GM21381 (cell line): ENCODE data around the gene RTEL1.
"Not testable (repeated sequence)": the region's sequence is repeated elsewhere in the genome, so short reads cannot be mapped to it uniquely, and the experiment has no call there.

Experiments
- ATAC-seq: cut with Tn5 transposase; IDR thresholded peaks from one replicate; pipeline ENCODE4 v1.9.1; 2021; ENCODE audit warnings: mild to moderate bottlenecking, moderate library complexity; ENCODE audit not compliant: unreplicated experiment

Gene RTEL1

DNA sequence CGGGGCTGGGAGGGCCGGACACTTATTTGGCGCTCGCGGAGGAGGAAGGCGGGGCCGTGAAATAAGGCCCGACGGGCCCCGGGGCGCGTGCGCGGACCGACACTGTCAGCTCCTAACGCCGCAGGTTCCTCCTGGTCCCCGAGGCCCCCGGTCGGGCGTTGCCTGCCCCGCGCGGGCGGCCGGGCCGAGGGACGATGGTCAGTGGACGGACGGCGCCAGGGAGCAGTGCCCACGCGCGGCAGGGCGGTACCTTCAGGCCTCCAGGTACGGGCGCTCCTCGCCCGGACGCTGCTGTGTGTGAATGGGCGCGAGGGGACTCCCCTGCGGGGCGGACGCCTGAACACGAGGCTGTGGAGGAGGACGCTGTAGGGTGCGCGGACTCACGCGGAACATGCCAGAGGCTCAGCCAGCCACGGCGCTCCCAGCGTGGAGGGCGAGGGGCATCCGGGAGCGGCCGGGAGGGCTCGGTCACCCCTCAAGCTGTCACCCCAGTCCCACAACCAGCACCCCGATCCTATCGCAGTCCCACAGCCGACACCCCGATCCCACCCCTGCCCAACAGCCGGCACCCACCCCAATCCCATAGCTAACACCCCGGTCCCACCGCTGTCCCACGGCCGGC is 30.9 kb upstream of the RTEL1 start:
- peak; percentile 67 for ATAC-seq

DNA sequence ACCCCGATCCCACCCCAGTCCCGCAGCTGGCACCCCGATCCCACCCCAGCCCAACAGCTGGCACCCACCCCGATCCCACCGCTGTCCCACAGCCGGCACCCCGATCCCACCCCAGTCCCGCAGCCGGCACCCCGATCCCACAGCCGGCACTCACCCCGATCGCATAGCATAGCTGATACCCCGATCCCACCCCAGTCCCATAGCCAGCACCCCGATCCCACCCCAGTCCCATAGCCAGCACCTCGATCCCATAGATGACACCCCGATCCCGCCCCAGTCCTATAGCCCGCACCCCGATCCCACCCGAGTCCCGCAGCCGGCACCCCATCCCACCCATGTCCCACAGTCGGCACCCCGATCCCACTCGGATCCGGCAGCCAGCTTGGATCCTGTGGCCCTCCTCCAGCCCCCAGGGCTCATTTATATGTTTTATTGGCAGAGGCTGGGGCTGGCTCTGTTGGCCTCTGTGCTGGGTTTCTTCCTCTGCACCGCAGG is 30.3 kb upstream of the RTEL1 start:
- ATAC-seq: no peak

DNA sequence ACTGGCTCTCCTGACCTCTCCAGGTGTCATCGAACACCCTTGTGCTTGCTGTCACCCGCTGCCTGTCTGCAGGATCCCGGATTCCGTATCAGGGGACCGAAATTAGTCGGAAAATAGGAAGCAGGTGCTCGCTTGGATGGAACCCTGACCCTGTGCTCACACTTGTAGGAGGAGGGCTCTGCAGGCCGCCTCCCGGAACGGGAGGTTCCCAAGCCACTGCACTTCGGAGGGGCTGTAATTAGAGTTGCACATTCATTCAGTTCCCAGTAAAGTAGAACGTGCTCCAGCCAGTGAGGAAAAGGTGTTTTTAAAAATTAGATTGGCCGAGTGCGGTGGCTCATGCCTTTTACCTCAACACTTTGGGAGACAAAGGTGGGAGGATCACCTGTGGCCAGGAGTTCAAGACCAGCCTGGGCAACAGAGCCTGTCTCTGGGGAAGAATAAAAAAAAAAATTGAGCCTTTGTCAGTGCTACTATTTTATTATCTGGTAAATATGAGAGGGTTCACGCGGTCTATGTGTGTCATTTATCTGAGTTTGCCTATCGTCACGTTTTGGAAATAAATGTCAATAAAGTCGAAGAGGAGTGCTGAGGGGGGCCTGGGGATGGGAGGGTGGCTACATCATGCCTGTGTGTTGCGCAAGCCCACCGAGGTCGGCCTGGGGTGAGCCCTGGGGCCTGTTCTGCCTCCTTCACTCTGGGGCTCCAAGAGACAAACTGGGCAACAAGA is 29.7 kb upstream of the RTEL1 start:
- ATAC-seq: no peak

DNA sequence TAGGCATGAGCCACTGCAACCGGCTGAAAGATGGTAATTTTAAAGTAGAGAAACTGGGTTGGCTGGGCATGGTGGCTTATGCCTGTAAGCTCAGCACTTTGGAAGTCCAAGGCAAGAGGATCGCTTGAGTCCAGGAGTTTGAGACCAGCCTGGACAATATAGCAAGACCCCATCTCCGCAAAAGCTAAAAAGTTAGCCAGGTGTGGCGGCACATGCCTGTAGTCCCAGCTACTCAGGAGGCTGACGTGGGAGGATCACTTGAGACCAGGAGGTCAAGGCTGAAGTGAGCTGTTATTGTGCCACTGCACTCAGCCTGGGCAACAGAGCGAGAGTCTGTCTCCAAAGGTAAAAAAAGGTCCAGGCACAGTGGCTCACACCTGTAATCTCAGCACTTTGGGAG is 27.2 kb upstream of the RTEL1 start:
- ATAC-seq: not testable (repeated sequence)

DNA sequence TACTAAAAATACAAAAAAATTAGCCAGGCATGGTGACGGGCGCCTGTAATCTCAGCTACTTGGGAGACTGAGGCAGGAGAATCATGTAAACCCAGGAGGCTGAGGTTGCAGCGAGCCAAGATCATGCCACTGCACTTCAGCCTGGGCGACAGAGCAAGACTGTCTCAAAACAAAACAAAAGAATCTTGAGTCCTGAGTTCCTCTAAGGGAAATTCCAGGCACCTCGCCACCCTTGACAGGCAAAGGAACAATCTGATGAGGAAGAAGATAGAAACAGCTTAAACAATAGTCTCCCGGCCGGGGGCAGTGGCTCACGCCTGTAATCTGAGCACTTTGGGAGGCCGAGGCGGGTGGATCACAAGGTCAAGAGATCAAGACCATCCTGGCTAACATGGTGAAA is 26.7 kb upstream of the RTEL1 start:
- ATAC-seq: not testable (repeated sequence)

DNA sequence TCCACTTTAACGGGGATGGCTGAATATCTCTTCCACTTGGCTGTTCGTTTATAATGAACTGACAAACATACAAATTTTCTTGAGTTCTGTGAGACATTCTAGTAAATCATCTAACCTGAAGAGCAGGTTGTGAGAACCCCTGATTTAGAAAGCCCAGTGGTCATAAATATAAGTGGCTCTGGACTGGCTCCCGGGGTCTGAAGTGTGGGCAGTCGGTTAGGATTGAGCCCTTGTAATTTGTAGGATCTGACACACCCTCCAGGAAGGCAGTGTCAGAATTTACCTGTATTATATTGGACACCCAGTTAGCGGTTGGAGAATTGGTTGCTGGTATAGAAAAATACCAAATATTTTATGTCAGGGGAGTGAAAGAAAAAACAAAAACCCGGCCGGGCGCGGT is 24.4 kb upstream of the RTEL1 start:
- no peak for ATAC-seq

DNA sequence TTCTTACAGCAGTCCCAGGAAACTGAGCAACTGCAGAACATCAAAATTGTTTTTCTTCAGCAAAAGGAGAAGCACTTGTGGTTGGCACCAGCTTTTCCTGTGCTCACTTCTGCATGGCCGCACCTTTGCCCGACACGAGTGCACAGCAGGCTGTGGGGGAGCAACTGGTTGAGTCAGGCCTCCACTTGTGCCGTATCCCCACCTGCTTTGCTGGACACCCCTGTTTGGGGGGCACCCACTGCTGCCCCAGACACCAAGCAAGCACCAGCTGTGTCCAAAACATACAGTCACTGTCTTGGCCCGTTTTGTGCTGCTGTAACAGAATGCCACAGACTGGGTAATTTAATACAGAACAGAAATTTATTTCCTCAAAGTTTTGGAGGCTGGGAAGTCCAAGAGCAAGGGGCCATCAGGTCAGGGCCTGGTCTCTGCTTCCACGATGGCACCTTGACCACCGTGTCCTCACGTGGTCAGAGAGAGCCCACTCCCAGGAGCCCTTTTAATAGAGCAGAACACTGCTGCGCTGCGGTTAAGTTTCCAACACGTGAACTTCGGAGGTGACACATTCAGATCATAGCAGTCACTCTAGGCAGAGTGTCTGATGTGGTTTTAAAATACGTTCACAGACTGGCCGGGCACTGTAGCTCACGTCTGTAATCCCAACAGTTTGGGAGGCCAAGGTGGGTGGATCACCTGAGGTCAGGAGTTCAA is 22.5 kb upstream of the RTEL1 start:
- peak; percentile 53 for ATAC-seq

DNA sequence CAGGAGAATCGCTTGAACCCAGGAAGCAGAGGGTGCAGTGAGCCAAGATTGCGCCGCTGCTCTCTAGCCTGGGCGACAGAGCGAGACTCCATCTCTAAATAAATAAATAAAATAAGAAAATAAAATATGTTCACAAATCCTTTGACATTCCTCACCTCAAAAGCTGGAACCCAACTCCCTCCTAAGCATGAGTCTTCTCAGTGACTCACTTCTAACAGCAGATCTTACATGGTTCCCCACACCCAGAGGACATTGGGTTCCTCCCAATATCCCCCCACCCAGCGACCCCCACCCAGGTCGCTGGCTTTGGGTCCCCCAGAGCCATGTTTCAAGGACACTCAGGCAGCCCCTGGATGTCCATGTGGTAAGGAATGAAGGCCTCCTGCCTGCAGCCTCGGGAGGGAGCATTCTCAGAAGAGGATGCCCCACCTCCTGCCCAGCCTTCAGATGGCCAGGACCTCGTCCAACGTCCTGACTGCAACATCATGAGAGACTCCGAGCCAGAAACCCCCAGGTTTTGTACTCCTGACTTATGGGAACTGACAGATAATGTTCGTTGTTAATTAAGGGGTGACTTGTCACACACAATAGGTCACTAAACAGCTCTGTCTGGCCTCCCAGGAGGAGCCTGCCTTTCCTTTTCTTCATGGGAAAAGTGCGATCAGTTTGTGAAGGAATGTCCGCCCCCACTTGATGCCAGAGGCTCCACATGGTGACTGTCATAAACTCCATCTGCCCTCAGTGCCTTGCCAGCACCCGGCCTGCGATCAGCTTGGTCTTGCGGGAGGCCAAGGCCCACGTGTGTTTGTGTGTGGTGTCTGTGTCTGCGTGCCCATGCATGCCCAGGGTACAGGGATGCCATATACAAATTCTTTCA is 21.1 kb upstream of the RTEL1 start:
- ATAC-seq: no peak

DNA sequence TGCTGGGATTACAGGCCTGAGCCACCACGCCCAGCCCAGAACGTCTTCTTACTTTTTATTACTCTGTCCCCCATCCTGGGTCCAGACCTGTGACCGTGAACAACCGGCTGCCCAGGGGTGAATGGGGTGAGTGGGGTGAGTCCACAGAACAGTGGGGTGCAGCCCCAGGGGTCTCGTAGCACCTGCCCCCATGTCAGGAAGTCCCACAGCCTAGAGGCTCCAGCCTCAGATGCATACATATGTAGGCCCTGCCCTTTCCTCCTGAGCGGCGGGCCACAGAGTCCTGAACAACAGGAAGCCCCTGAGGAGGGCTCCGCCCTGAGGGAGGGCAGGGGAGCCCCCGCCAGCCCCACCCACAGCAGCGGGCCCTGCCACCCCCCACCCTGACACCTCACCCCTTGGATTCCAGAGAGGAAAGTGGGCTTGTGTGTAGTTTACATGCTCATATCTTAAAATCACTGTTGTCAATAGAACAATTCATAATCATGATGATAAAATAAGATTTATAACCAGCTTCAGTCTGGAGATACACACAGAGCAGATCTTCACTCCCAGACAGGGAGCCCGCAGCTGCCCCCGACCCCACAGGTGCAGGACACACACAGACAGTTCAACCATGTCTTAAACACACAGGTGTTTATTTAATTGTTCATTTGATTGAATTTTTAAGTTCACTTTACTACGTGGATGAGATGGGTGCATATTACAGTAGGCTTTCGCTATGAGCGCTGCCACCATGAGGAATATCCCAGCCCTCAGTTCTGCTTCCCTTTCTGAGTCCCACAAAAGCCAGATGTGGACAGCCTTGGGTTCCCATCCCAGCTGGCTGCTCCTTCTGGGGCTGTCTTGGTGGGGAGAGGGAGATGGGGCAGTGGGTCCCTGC is 18.8 kb upstream of the RTEL1 start:
- no peak for ATAC-seq

DNA sequence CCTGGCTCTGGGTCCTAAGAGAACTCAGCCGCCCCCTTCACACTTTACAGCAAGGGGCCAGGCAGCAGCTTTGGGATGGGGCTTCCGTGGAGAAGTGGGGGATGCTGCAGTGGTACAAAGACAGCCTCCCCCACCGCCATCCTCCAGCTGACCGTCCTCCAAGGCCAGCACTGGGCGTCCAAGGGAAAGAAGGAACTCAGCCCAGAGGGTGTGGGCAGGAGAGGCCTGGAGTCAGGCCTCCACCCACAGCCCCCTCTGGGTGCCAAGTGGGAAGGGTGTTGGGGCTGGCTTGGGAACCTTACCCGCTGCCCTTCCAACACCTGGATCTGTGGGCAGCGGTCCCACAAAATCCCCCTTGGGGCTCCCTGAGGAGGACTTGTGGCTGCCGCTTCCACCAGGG is 18.0 kb upstream of the RTEL1 start:
- ATAC-seq: no peak

DNA sequence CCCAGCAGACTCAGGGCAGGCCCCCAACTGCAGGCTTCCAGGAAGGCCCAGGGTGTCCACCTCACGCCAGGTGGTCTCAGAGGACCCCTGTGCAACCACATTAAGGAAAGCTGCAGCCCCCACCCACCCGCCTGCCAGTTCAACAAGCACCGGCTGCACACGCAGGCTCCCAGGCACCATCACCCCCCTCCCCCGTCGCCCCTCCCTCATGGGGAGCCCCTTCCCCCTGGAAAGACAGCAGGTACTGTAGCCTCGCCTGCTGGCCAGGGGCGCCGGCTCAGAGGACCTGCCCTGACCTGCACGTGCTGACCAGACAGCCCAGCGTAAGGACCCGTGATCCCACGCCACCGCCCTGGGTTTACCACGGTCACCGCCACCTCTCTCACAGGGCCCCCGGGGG is 17.4 kb upstream of the RTEL1 start:
- peak; percentile 4 for ATAC-seq

DNA sequence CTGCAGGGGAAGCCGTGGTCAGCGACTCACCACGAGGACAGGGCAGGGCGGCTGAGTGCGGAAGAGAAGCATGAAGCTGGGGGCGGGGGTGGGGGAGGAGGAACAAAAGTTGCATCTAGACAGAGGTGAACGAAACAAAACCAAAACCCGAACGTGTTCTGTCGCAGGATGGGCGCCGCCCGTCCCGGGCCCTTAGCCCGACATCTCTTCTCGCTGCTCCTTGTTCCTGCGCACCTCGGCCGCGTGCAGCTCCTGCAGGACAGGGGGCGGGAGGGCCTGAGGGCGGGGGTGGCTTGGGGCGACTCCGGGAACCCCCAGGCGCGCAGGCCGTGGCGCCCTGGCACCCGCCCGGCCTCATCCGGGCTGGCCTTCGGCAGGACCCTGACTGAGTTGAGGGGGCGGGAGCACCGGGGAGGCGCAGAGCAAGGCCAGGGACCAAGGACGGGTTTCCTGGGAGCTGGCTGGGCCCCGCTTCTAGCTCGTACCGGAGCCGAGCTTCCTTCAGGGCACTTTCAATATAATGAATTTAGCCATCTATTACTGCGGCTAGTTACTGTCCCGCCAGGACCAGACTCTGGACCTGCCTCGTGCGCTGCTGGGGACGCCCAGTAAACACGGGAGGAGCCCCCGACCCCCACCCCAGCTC is 16.8 kb upstream of the RTEL1 start:
- ATAC-seq: peak; percentile 19

DNA sequence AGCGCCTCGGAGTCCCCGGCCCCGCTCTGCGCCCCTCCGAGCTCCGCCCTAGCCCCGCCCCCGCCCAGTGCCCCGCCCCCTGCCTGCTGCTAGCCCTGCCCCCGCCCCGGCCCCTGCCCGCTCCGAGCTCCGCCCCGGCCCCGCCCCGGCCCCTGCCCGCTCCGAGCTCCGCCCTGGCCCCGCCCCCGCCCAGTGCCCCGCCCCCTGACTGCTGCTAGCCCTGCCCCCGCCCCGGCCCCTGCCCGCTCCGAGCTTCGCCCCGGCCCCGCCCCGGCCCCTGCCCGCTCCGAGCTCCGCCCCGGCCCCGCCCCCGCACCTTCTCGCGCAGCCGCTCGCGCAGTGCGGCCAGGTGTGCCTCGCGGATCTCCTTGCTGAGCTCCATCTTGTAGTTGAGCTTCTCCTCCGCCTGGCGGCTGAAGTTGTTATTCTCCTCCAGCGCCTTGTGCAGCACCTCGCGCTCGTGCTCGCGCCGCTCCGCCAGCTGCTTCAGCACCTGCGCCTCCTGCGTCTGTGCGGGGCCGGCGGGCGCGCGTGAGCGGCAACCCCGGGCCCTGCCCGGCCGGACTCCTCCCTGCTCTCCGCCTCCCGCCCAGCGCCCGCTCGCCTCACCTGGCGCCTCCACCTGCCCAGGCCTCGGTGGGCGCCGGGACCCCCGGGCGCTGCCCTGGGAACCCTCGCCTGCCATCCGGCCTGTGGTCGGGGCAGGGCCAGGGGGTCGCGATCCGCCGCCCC is 16.2 kb upstream of the RTEL1 start:
- ATAC-seq: peak; percentile 63

DNA sequence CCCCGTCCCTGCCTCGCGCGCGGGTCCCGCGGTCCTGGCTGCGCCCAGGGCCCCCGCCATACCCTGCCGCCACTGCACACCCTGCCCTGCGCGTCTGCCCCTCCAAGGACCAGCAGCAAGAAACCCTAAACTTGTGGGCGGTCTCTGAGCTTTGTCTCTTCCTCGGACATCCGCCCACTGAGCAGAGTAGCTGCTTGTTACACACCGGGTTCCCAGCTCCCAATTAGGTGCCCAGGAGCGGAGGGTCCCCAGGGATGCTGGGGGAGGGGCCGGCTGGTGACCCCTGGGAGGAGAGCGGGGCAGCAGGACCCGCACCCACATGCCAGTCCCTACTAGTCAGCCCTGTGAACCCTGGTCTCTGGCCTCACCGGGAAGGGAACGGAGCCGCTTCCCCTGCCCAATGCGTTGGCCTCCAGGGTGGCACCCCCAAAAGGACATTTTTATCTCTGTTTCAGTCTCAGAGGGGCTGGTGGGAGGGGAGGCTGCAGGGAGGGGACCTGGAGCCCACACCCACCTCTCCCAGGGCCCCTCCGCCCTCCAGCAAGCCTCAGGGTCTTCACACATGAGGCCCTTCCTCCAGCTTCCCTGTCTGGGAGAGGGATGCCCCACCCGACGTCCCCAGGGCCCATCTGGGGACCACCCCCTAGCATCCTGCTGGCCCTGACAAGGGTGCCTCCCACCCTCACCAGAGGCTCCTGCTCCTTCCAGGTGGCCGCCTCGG is 15.4 kb upstream of the RTEL1 start:
- ATAC-seq: no peak

DNA sequence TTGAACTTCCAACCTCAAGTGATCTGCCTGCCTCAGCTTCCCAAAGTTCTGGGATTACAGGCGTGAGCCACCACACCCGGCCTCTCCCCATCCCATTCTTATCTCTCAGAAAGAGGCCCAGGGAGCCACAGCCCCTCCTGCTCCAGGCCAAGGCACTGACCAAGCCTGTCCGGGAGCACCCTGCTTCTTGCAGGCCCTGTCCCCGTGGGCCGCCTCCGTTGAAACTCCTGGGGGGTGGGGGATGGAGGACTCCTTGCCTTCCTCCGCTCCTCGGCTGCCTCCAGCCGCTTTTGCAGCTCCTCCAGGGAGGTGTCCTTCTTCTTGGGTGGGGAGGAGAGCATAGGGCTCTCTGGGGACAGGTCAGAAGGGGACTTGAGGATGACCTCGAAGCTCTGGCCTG is 14.6 kb upstream of the RTEL1 start:
- ATAC-seq: no peak

DNA sequence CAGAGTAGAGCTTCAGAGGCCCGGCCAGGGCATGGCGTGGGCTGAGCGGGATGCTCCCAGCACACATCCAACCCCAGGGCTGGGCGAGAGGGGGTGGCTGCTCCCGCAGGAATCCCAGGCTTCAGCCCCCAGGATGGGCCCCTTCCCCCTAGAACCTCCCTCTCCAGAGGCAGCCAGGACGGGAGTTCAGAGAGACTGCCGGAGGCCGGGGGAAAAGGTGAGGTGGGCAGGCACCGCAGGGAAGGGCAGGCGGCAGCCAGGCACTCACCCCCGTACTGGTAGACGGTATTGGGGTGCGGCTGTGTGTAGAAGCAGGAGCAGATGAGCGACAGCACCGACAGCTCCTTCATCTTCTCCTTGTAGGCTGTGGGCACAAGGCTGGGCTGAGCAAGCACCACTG is 14.2 kb upstream of the RTEL1 start:
- no peak for ATAC-seq

DNA sequence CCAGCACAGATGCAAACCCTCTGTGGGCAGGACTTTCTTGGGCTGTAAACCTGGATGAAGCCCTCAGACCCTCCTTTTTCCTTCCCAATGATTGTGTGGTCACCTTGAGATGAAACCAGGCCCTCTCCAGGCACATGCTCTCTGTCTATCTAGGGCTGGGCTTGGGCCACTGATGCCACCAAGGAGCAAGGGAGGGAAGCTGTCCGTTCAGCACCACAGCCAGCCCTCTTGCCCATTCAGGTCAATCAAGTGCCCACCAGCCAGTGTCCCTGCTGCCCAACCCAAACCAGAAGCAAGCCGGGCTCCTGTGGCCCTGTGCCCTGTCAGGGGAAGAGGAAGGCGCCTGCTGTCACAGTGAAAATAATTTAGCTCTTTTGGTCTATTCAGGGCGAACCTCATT is 12.9 kb upstream of the RTEL1 start:
- no peak for ATAC-seq

DNA sequence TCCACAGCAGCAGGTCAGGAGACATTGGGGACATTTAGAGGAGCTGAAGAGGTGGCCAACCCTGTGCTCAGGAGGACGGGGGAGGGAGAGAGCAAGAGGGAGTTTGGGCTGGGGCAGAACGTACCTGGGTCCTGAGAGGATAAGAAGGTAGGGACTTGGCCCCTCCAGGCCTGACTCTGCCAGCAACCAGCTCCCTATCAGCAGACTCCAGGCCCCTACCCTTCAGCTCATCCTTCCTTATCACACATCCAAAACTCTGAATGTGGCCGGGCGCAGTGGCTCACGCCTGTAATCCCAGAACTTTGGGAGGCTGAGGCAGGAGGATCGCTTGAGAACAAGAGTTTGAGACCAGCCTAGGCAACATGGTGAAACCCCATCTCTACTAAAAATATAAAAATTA is 9.9 kb upstream of the RTEL1 start:
- ATAC-seq: no peak
